NCI-H345 treated with DMSO at 0.1 percent for 48 hours (cell line): ENCODE results near the gene RAB41.
"Not testable (repeated sequence)": the region's sequence is repeated elsewhere in the genome, so short reads cannot be mapped to it uniquely, and the experiment has no call there.

Source experiments
- DNase-seq: peaks from one replicate; lab custom pipeline; 2025; ENCODE audit not compliant: unreplicated experiment; lab: John Stamatoyannopoulos, UW

RAB41 gene

DNA sequence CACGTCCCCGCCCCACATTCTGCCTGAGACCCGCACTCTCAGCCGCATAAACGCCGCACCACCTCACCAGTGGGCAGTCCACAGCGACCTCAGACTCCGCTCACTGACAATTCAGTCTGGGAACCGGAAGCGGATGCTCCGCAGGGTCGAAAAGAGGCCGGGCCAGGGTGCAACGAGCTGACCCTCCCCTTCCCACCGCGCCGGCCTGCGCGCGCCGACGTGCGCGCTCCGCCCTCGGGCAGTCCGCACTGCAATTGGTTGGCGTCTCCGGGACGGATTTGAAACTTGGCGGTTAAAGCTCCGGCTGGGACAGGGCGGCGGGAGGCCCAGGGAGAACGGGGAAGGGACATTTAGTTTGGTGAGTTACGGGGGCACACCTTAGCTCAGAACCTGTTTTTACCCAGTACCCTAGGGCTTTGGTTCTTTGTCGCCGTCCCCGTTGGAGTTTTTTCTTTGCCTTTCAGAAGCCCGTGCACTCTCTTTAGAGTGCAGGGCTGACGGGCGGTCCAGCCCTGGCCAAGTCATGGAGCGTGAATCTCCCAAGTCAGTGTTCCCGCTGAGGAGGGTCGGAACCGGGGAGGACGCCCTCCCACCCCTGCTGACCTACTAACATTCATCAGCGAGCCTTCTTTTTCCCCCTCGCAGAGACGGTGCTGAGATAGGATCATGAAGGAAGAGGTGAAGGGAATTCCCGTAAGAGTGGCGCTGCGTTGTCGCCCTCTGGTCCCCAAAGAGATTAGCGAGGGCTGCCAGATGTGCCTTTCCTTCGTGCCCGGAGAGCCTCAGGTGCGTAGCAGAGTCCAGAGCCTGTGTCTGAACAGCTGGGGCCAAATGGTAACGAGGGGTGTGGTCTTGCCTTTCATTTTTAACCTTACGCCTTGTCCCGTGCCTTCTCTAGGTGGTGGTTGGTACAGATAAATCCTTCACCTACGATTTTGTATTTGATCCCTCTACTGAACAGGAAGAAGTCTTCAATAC is 8.1 kb downstream of the RAB41 start, which contains the start of the genes KIF4A and PDZD11:
Gene KIF4A, plus strand, starts transcription at position 312 of the 978 bp plus-strand sequence. Its CDS starts 355 bp downstream, at position 667.
Gene PDZD11, minus strand, starts transcription at position 135 of the 978 bp plus-strand sequence. CDS start 586 bp downstream, outside the sequence.
- DNase-seq: peak; percentile 68

DNA sequence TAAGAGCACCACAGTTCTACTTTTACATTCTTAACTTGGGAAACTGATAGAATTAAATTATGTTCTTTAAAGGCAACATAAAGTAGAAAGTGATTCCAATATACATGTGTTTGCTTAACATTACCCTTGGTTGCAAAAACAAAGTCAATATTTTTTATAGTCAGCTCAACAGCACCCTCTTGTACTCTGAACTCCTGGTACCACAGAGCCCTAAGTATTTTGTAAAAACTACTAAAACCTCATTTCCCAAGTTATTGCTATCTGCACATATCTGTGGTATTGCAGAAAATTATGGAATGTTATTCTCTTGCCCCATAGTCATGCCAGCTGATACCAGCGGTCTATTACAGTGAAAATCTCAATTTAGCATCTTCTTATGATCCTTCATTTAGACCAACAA is 10.8 kb downstream of the RAB41 start:
- DNase-seq: no peak

DNA sequence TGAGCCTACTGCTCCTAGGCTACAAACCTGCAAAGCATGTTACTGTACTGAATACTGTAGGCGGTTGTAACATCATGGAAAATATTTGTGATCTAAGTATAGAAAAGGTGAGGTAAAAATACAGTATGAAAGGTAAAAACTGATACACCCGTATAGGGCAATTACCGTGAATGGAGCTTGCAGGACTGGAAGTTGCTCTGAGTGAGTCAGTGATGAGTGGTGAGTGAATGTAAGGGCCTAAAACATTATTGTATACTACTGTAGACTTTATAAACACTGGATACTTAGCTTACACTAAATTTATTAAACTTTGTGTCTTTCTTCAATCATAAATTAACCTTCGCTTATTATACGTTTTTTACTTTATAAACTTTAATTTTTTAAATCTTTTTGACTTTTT is 11.6 kb downstream of the RAB41 start:
- DNase-seq: no peak

DNA sequence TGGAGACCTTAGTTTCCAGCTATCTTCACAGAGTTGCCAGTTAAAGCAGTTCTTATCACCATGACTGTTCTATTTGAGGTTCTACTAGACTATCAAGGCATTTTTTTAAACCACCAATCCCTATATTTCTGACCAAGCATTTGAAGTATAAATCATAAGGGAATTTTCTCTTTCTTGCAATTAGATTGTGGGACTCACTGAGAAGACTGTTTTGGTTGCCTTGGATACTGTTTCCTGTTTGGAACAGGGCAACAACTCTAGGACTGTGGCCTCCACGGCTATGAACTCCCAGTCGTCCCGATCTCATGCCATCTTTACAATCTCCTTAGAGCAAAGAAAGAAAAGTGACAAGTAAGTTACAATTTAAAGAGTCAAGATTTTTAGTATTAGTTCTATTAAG is 19.7 kb downstream of the RAB41 start:
- DNase-seq: no peak

DNA sequence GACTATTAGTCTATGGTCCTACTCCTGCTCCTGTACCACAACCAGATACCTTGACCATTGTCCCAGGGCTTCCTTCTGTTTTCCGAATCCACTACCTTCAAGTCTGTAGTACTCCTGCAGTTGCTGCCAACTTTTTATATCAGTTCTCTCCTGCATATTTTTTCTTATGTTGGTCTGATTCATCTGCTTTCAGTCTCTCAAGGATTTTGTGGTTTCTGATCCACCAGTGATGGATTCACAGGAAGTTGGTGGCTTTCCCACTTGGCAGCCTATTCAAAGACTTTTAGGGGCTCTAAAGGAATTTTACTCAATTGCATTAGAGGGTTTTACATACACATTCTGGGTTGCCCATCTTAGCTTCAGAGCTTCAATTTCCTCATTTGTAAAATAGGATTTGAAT is 31.5 kb downstream of the RAB41 start:
- no peak for DNase-seq

DNA sequence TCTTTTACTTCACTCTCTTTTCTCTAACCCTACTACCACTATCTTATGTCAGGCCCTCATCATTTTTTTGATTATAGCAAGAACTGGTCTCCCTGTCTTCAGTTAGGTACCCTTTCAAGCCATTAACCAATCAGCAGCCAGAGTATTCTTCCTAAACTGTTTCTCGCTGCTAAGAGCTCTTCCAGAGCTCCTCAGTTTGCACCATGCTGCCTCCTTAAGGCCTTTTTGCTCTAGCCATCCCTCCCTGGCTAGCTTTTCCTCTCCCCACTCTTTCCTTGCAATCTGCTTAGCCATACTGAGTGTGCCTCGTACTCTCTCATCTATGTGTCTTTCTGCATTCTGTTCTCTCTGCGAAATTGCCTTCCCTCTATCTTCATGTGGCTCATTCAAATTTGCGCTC is 40.8 kb downstream of the RAB41 start:
- no peak for DNase-seq

DNA sequence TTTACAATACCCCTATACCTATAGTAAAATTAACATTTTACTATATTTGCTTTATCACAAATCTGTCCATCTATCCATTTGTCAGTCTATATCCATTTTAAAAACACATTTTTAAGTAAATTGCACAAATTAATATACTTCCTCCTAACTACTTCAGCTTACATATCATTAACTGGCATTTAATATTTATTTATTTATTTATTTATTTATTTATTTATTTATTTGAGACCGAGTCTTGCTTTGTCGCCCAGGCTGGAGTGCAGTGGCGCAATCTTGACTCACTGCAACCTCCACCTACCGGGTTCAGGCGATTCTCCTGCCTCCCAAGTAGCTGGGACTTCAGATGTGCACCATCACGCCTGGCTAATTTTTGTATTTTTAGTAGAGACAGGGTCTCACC is 41.7 kb downstream of the RAB41 start:
- DNase-seq: not testable (repeated sequence)

DNA sequence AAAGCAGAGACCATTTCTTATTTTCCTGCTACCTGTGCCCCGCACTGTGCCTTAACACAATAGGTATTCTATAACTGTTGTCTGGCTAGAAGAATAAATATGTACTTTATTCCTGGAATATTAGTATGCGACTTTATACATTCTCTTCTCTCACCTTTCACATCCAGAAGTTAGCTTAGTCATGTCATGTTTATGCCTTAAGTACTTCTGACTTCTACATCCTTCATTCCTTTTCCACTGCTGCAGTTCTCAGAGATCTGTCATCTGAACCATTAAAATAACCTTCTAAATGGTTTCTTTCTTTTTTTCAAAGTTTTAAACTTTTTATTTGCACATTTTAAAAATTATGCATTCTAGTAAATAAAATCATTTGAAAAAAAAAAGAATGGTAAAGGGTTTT is 42.4 kb downstream of the RAB41 start:
- no peak for DNase-seq

DNA sequence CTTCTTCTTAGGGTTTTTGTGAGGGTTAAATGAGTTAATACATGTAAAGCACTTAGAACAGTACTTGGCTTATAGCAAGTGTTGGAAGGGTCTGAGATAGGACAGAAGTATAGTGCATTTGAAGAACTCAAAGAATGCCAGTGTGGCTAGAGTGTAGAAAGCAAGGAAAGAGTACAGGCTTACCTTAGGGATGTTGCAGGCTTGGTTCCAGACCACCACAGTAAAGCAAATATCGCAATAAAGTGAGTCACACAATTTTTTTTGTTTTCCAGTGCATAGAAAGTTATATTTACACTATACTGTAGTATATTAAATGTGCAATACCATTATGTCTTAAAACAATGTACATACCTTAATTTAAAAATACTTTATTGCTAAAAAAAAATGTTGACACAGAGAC is 49.2 kb downstream of the RAB41 start:
- DNase-seq: no peak

DNA sequence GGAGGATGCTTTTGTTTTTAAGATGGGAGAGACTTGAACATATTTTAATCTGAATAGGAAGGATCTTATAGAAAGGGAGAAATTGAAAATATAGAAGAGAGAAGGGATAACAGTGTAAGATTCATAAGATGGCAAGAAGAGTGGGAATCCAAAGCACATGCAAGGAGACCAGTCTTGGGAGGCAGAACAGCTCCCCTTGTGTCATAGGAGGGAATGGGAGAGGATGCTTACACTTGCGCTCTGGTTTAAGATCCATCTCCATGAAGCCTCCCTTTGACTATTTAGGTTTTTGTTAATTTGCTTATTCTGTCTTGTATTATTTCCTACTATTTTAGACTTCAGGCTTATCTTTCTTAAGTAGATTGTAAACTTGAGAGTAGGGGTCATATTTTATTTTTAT is 50.6 kb downstream of the RAB41 start:
- DNase-seq: no peak
